Karpas-422 (cell line): Measurements from ENCODE around the gene UACA. TPM values are rescaled to one million over a fixed set of nuclear protein-coding genes. Genes with fewer than 3 reads are reported as not detected.
A peak's percentile ranks its signal among the peaks of the same experiment; 100 is the strongest.

Source experiments
- DNase-seq: peaks from one replicate; pipeline ENCODE4 v3.0.0-alpha.2; 2015
- H2AFZ ChIP-seq: fragments of 200-600 bp; sonication (generic); 2 replicates; pipeline ENCODE4 v1.6.1; 2014; ENCODE audit warnings: antibody characterized with exemption, low read length, mixed read lengths
- H3K27ac ChIP-seq: fragments of 200-600 bp; sonication (generic); 2 replicates; pipeline ENCODE4 v1.5.1; 2014; ENCODE audit warnings: mild to moderate bottlenecking, low read length, moderate library complexity
- H3K27me3 ChIP-seq: fragments of 200-600 bp; sonication (generic); 2 replicates; pipeline ENCODE4 v1.6.1; 2014; ENCODE audit warnings: low read length, mixed read lengths
- H3K36me3 ChIP-seq: fragments of 200-600 bp; sonication (generic); 2 replicates; pipeline ENCODE4 v1.6.1; 2014; ENCODE audit warnings: low read length, mixed read lengths; ENCODE audit not compliant: insufficient read depth
- H3K4me1 ChIP-seq: fragments of 200-600 bp; sonication (generic); 2 replicates; pipeline ENCODE4 v1.6.1; 2014; ENCODE audit warnings: mild to moderate bottlenecking, low read length, mixed read lengths
- H3K4me2 ChIP-seq: fragments of 200-600 bp; sonication (generic); 2 replicates; pipeline ENCODE4 v1.6.1; 2014; ENCODE audit warnings: low read length, low read depth, mild to moderate bottlenecking; ENCODE audit not compliant: poor library complexity, severe bottlenecking
- H3K4me3 ChIP-seq: fragments of 200-600 bp; sonication (generic); 2 replicates; pipeline ENCODE4 v1.5.1; 2014; ENCODE audit warnings: mild to moderate bottlenecking, antibody characterized with exemption, low read length, mixed read lengths
- H3K79me2 ChIP-seq: fragments of 200-600 bp; sonication (generic); 2 replicates; pipeline ENCODE4 v1.6.1; 2014; ENCODE audit warnings: mild to moderate bottlenecking, low read length, mixed read lengths
- H3K9ac ChIP-seq: fragments of 200-600 bp; sonication (generic); 2 replicates; pipeline ENCODE4 v1.6.0; 2014; ENCODE audit warnings: low read length
- H3K9me2 ChIP-seq: fragments of 200-600 bp; sonication (generic), shearing (Covaris generic); replicated peaks from 2 replicates; pipeline ENCODE4 v1.6.0; 2014; ENCODE audit warnings: mild to moderate bottlenecking, low read length, moderate library complexity; ENCODE audit not compliant: insufficient read depth
- H3K9me3 ChIP-seq: fragments of 300-700, 200-600 bp; sonication (generic); 2 replicates; pipeline ENCODE4 v1.6.1; 2014; ENCODE audit warnings: low read length, mixed read lengths
- H4K20me1 ChIP-seq: fragments of 200-600 bp; sonication (generic); 2 replicates; pipeline ENCODE4 v1.6.1; 2014; ENCODE audit warnings: mild to moderate bottlenecking, antibody characterized with exemption, low read length, low read depth; ENCODE audit not compliant: insufficient read depth
- total RNA-seq: library from RNA; depleted of rRNA; stranded (reverse); fragments of >200 nt; shearing (Covaris generic); gene quantifications from 2 replicates; pipeline ENCODE4 v1.2.3, GENCODE V29; 2014; ENCODE audit warnings: low replicate concordance

The UACA gene
- total RNA-seq, 1 experiment from 2014 or later: not detected

DNA sequence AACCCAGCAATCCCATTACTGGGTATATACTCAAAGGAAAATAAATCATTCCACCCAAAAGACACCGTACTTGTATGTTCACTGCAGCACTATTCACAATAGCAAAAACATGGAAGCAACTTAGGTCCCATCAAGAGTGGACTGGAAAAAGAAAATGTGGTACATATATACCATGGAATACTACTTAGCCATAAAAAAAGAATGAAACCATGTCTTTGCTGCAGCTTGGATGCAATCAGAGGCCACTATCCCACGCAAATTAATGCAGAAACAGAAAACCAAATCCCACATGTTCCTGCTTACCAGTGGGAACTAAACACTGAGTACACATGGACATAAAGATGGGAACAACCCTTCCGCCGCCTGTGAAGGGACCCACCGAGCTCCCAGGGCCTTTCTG is 34.2 kb downstream of the UACA start:
- no peaks in the 10 kb centered on the region for H3K79me2 ChIP-seq
- H3K4me2 ChIP-seq: no peak overlapping the region
- H3K4me3 ChIP-seq: no peak overlapping the region
- H4K20me1 ChIP-seq: no peaks in the 10 kb centered on the region
- no peak overlapping the region for H3K27ac ChIP-seq
- H3K27me3 ChIP-seq: no peaks in the 10 kb centered on the region
- no peak for DNase-seq
- H2AFZ ChIP-seq: no peak overlapping the region
- no peak overlapping the region for H3K9ac ChIP-seq
- H3K9me2 ChIP-seq: no peaks in the 10 kb centered on the region
- no peaks in the 10 kb centered on the region for H3K36me3 ChIP-seq
- no peaks in the 10 kb centered on the region for H3K9me3 ChIP-seq
- H3K4me1 ChIP-seq: no peaks in the 10 kb centered on the region

DNA sequence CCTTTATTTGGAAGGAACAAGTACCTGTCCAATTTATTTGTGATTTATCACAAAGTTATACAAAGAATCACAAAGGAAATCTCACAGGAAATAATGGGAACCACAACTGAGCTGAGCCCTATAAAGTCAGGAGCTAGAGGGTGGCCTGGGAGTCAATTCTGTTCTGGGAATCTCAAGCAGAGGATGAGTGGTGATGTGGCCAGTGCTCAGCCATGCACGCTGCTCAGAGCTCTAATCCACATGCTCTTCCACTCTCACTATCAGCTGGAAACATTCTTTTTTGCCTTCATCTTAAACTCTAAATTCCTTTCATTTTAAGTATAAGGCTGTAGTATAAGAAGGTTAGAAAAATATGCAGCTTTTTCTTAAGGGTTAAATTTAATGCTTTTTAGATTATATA is 36.6 kb downstream of the UACA start:
- no peak overlapping the region for H3K4me2 ChIP-seq
- no peaks in the 10 kb centered on the region for H3K4me1 ChIP-seq
- no peaks in the 10 kb centered on the region for H3K27me3 ChIP-seq
- no peaks in the 10 kb centered on the region for H3K9me2 ChIP-seq
- no peak overlapping the region for H3K4me3 ChIP-seq
- H2AFZ ChIP-seq: no peak overlapping the region
- DNase-seq: no peak
- H3K79me2 ChIP-seq: no peaks in the 10 kb centered on the region
- no peak overlapping the region for H3K9ac ChIP-seq
- H3K9me3 ChIP-seq: no peaks in the 10 kb centered on the region
- no peaks in the 10 kb centered on the region for H3K36me3 ChIP-seq
- no peaks in the 10 kb centered on the region for H4K20me1 ChIP-seq
- no peak overlapping the region for H3K27ac ChIP-seq

DNA sequence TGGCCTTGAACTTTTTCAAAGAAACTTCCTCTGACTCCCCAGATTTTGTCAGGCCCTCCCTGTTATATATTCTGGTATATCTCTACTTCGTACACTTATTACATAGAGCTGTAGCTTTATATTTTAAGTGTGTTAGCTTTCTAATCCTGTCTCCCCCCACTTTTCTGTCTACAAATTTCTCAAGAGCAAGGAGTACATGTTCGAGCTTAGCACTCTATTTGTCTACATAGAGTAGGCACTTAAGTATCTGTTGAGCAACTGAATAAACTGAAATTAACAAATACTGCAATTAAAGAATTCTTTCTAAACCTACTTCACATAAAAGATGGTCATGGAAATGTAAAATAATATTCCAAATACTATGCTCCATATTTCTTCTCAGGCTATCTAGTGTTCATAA is 39.4 kb downstream of the UACA start:
- H3K4me1 ChIP-seq: no peaks in the 10 kb centered on the region
- no peak overlapping the region for H3K4me2 ChIP-seq
- H3K27ac ChIP-seq: no peak overlapping the region
- no peaks in the 10 kb centered on the region for H3K9me2 ChIP-seq
- H3K27me3 ChIP-seq: no peaks in the 10 kb centered on the region
- no peaks in the 10 kb centered on the region for H3K36me3 ChIP-seq
- H3K9ac ChIP-seq: no peak overlapping the region
- no peaks in the 10 kb centered on the region for H3K79me2 ChIP-seq
- no peaks in the 10 kb centered on the region for H3K9me3 ChIP-seq
- no peaks in the 10 kb centered on the region for H4K20me1 ChIP-seq
- no peak overlapping the region for H2AFZ ChIP-seq
- no peak overlapping the region for H3K4me3 ChIP-seq
- DNase-seq: no peak

DNA sequence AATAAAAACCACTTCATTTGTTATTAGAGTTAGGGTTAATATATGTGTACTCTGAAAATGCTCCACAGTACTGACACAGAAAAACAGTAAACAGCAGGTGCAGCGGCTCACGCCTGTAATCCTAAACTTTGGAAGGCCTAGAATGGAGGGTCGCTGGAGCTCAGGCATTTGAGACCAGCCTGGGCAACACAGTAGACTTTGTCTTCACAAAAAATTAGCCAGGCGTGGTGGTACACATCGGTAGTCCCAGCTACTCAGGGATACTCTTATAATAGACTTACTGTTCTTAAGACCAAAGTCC is 40.3 kb downstream of the UACA start:
- Histone ChIP-seq H3K27ac (no peak overlapping the region), H3K9me2 (no peaks in the 10 kb centered on the region), H3K27me3 (no peaks in the 10 kb centered on the region), H4K20me1 (no peaks in the 10 kb centered on the region), H3K4me3 (no peak overlapping the region), H3K4me1 (no peaks in the 10 kb centered on the region), H3K9me3 (no peaks in the 10 kb centered on the region), H3K36me3 (no peaks in the 10 kb centered on the region), H3K4me2 (no peak overlapping the region), H2AFZ (no peak overlapping the region), H3K79me2 (no peaks in the 10 kb centered on the region), H3K9ac (no peak overlapping the region)
- no peak for DNase-seq

DNA sequence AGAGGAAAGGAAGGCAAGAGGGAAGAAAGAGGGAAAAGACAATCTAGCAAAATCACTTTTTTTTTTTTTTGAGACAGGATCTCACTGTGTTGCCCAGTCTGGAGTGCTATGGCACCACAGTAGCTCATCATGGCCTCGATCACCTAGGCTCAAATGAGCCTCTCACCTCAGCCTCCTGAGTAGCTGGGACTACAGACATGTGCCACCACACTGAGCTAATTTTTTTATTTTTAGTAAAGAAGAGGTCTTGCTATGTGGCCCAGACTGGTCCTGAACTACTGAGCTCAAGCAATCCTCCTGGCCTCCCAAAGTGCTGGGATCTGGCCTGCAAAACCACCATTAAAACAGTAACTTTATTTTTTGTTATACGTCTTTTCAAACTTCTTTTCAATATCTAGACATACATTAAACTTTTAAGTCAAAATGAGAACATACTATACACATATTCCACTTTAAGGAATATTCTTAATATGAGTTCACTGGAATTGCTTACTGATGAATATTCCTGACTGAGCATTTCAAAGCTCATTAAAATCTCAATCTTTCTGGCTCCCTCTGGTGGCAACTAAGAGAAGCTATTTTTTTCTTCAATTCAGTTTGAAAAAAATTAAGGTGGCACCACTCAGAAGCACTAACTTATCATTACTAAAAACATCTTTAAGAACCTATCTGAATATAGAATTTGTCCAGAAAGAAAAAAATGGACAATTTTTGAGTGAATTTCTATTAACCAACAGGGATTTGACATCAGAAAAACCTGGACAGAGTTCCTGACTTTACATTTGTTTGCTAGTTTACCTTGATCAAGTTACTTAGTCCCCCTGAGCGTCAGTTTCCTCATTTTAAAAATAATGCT is 40.9 kb downstream of the UACA start:
- no peaks in the 10 kb centered on the region for H3K36me3 ChIP-seq
- no peak overlapping the region for H2AFZ ChIP-seq
- no peaks in the 10 kb centered on the region for H3K4me1 ChIP-seq
- no peaks in the 10 kb centered on the region for H3K9me2 ChIP-seq
- no peak overlapping the region for H3K9ac ChIP-seq
- H3K9me3 ChIP-seq: no peaks in the 10 kb centered on the region
- no peaks in the 10 kb centered on the region for H4K20me1 ChIP-seq
- H3K4me2 ChIP-seq: no peak overlapping the region
- no peaks in the 10 kb centered on the region for H3K27me3 ChIP-seq
- H3K4me3 ChIP-seq: no peak overlapping the region
- no peaks in the 10 kb centered on the region for H3K79me2 ChIP-seq
- H3K27ac ChIP-seq: no peak overlapping the region
- peak; percentile 70 for DNase-seq

DNA sequence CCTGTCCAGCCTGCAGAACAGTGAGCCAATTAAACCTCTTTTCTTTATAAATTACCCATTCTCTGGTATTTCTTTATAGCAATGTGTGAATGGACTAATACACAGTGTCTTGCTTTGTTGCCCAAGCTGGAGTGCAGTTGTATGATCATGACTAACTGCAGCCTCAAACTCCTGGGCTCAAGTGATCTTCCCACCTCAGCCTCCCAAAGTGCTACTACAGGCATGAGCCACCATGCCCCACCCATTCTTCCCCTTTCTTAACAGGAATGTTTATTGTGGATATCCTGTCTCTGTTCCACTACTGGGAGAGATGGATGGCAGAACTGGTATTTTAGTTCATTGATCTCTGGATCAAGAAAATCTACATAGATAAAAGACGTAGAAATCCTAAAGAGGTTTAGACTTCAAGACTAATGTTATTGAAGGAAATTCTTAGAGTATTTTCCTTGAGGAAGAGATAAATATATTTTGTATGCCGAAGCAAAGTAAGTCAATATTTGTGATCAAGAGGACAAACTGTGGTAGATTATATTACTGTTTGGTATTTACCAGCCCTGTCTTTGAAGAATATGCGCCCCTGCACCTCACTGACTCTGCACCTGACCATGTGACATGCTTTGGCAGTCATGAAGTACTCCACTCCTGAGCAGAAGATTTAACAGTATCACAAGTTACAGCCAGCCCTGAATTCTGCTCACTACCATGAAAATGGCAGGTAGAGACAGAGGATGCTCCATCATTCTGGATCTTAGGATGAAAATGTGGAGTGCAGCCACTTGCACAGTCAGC is 42.9 kb downstream of the UACA start:
- no peak overlapping the region for H3K27ac ChIP-seq
- no peaks in the 10 kb centered on the region for H3K4me1 ChIP-seq
- H3K27me3 ChIP-seq: no peaks in the 10 kb centered on the region
- H3K9me3 ChIP-seq: no peaks in the 10 kb centered on the region
- H3K79me2 ChIP-seq: no peaks in the 10 kb centered on the region
- no peaks in the 10 kb centered on the region for H3K36me3 ChIP-seq
- H3K9ac ChIP-seq: no peak overlapping the region
- H4K20me1 ChIP-seq: no peaks in the 10 kb centered on the region
- no peak overlapping the region for H2AFZ ChIP-seq
- DNase-seq: no peak
- H3K4me3 ChIP-seq: no peak overlapping the region
- no peak overlapping the region for H3K4me2 ChIP-seq
- no peaks in the 10 kb centered on the region for H3K9me2 ChIP-seq

DNA sequence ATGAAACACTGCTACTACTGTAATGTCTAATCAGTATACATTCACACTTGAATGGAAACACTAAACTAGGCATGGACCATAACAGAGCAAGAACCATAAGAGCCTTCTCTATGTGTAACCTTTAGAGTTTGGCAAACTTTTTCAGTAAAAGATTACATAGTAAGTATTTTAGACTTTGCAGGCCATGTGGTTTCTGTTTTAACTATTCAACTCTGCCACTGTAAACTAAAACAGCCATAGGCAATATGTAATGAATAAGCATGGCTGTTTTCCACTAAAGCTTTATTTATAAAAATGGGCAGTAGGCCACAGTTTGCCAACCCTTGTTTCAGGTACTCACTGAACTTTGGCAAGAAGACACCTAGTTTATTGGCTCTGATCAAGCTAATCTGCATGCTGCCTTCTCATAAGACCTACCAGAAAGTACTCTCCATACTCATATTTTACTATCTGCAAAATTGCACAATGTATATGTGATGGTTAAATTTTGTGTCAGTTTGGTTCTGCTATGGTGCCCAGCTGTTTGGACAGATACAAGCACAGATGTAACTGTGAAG is 46.0 kb downstream of the UACA start:
- no peaks in the 10 kb centered on the region for H3K79me2 ChIP-seq
- H3K36me3 ChIP-seq: no peaks in the 10 kb centered on the region
- no peak overlapping the region for H3K4me3 ChIP-seq
- H3K9ac ChIP-seq: no peak overlapping the region
- H3K9me2 ChIP-seq: no peaks in the 10 kb centered on the region
- no peaks in the 10 kb centered on the region for H4K20me1 ChIP-seq
- H3K27ac ChIP-seq: no peak overlapping the region
- 0 out of 2 replicates have a peak, but pooled peaks cover 2% of the 10 kb centered on the region for H3K27me3 ChIP-seq
- no peaks in the 10 kb centered on the region for H3K9me3 ChIP-seq
- DNase-seq: no peak
- no peak overlapping the region for H2AFZ ChIP-seq
- no peaks in the 10 kb centered on the region for H3K4me1 ChIP-seq
- H3K4me2 ChIP-seq: no peak overlapping the region

DNA sequence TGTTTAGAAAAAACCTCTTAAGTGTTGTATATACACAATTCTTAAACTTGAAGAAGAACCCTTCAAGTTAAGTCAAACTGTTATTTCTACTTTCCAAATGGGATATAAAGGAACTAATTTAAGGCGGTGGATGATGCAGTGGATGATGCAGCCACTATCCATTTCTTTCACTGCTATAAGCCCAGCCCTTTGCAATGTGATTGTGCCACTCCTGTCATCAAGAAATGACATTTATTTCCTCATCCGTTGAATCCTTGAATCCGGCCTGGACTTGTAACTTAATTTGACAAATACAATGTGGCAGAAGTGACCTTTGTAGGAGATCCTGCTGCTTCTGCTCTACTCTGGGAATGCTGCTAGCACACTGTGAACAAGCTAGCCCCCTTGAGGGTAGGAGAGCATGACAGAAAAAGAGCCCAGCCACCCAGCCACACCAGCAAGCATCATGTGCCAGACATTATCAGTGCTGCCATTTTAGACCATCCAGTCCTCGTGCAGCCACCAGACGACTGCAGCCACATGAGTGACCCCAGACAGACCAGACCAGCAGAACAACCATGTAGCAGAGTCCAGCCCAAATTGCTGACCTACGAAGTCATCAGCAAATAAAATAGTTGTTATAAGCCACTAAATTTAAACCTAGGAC is 47.4 kb downstream of the UACA start:
- Histone ChIP-seq H3K4me1 (no peaks in the 10 kb centered on the region), H3K9ac (no peak overlapping the region), H3K4me2 (no peak overlapping the region), H3K27ac (no peak overlapping the region), H3K9me2 (no peaks in the 10 kb centered on the region), H4K20me1 (no peaks in the 10 kb centered on the region), H3K4me3 (no peak overlapping the region), H3K9me3 (no peaks in the 10 kb centered on the region), H3K79me2 (no peaks in the 10 kb centered on the region), H2AFZ (no peak overlapping the region), H3K36me3 (no peaks in the 10 kb centered on the region), H3K27me3 (0 out of 2 replicates have a peak, but pooled peaks cover 3% of the 10 kb centered on the region)
- DNase-seq: no peak
